HG03571 (cell line): ENCODE results near the gene JMJD8.
A peak's percentile ranks its signal among the peaks of the same experiment; 100 is the strongest.

Source experiments
- ATAC-seq: cut with Tn5 transposase; IDR thresholded peaks from one replicate; pipeline ENCODE4 v1.9.1; 2021; ENCODE audit not compliant: unreplicated experiment

JMJD8 gene

DNA sequence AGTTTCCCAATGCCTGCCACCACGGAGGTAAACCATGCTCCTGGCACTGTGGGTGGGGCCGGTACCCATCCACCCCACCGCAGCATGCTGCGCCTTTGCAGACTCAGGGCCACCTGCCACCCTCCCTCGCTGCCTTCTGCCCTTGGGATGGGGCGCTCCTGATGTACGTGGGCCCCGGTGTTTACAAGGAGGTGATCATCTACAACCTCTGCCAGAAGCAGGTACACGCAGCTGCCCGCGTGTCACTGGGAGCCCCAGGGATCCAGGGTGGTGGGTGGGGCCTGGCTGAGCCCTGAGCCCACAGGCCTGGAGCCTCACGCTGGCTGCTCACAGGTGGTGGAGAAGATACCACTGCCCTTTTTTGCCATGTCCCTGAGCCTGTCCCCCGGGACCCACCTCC is 17.6 kb downstream of the JMJD8 start:
- no peak for ATAC-seq

DNA sequence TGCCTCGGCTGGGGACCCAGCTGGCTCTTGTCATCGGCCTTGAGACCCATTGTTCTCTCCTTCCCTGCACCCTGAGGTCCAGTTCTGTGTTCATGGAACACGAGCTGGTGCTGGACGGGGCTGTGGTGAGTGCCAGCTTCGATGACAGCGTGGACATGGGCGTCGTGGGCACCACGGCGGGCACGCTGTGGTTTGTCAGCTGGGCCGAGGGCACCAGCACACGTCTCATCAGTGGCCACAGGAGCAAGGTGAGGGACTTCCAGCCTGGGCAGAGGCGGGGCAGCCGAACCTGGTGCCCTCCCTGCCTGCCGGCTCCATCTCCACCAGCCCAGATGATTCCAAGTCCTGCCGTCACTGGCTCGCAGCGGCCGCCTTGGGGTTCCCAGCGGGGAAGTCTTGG is 21.5 kb downstream of the JMJD8 start:
- no peak for ATAC-seq

DNA sequence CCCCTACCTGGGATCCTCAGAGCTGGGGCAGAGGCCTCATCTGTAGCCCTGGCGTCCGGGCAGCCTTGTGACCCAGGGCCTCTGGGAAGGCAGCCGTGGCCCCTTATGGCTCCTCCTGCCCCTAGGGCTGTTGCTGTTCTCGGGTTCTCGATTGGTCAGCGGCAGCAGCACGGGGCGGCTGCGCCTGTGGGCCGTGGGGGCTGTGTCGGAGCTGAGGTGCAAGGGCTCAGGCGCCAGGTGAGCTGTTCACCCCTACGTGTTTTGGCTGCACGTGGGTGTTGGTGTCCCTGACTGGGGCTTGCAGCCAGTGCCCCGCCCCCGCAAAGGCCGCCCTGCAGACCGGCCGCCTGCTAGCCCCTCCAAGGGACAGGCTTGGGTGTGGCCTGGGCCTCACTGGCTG is 22.0 kb downstream of the JMJD8 start:
- no peak for ATAC-seq

DNA sequence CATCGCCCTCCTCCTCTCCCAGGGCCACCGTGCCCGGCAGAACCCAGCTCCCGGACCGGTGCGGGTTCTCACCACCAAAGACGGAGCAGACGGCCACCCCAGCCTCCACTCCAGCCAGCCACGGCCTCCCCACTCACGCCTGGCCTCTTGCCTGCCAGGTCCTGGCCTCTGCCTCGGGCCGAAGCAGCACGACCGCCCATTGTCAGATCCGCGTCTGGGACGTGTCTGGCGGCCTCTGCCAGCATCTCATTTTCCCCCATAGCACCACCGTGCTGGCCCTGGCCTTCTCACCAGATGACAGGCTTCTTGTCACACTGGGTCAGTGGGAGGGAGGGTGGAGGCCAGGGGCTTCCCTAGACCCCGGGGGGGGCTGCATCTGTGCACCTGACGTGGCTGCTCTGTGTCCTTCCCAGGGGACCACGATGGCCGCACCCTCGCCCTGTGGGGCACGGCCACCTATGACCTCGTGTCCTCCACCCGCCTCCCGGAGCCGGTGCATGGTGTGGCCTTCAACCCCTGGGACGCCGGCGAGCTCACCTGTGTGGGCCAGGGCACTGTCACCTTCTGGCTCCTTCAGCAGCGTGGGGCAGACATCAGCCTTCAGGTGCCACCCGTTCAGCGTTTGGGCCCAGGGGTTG is 22.8 kb downstream of the JMJD8 start:
- ATAC-seq = no peak

DNA sequence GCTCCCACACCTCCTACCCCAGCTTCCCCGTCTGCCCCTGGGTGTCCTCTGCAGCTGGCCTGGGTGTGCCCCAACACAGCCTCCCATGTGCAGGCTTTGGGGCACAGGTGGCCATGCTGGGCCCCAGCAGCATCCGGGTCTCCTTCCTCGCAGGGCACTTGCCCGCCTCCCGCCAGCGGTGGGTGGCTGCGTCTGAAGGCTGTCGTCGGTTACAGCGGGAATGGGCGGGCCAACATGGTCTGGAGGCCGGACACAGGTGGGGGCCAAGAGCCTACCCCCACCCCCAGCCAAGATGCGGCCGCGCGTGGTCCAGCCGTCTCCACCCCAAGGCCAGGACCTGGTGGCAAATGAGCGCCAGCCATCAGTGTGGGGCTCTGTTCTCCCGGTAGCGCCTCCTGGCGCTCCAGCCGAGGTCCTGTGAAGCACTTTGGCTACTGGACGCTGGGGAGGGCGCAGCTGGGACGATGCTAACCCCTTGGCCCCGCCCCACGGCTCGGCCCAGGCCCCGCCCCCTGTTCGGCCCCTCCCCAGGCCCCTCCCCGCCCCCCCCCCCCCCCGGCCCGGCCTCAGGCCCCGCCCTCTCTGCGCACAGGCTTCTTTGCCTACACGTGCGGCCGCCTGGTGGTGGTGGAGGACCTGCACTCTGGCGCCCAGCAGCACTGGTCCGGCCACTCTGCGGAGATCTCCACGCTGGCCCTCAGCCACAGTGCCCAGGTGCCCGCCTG is 23.5 kb downstream of the JMJD8 start:
- peak; percentile 42 for ATAC-seq

DNA sequence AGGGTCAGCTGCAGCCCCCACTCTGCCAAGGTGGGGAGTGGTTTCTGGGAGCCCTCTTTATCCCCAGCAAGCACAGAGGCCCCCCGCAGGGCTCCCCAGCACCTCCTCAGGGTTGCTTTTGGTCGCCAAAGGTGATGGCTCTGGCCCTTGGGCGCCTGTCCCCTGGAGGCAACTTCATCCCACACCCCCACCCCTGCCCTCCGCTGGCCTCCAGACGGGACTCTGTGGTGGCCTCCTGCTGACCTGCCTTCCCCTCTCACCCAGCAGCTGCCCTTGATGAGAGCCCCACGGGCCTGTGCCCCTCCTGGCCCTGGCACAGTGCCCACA is 24.0 kb downstream of the JMJD8 start:
- no peak for ATAC-seq

DNA sequence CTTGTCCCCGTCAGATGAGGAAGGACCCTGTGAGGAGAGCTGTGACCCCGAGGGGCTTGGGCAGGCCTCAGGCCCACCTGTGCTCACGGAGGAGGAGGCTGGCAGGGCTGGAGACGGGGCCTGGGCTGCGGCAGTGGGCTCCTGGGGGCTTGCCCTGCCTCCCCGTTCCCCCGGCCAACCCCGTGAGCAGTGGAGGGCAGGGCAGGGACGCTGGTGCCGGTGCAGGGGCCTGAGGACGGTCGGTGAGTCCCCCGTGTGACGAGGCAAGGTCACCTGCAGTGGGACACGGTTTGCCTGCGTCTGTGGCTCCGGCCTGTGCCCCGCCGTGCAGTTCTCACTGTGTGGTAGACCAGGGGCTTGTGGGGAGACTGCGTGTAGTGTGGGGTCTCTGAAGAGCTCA is 24.5 kb downstream of the JMJD8 start:
- no peak for ATAC-seq

DNA sequence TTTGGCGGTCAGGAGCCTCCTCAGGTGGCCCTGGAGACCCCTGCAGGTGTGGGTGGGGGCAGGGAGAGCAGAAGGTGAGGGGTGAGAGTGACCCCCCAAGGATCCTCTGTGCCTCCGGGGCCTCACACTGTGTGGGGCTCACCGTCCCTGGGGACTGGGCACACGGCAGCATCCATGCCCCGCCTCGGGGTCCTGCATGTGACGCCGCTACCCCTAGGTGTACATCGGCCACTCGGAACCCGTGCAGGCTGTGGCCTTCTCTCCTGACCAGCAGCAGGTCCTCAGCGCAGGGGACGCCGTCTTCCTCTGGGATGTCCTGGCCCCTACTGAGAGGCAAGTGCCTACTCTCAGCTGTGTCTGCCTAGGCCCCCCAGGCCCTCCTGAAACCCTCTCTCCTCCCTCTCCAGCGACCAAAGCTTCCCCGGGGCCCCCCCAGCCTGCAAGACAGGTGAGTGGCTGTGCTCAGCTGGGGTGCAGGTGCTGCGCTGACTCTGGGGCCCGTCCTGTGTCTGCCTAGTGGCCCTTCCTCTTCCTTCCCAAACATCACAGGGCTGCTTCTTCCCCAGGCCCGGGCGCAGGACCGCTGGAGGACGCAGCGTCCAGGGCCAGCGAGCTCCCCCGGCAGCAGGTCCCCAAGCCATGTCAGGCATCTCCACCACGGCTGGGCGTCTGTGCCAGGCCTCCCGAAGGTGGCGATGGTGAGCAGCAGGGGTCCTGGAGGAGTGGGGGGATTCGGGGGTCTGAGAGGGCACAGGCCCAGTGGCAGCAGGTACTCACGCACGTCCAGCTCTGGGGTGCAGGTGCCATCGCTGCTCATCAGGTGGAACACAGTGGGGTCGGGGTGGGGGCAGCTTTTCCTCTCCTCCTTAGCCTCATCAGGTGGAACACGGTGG is 25.2 kb downstream of the JMJD8 start:
- no peak for ATAC-seq

DNA sequence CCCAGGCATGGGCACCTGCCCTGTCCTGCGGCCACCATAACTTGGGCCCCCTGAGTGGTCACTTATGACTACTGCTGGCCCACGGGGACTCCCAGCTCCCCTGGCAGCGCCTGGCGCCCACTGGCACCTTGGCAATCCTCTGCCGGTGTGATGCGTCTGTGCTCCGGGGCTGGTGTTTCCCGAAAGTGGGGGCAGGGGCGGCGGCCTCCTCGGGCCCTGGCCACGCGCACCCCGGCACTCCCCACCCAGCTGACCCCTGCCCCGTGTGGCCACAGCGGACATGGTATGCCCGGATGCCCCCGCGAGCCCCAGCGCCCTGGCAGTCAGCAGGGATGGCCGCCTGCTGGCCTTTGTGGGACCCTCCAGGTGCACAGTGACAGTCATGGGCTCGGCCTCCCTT is 26.6 kb downstream of the JMJD8 start:
- no peak for ATAC-seq

DNA sequence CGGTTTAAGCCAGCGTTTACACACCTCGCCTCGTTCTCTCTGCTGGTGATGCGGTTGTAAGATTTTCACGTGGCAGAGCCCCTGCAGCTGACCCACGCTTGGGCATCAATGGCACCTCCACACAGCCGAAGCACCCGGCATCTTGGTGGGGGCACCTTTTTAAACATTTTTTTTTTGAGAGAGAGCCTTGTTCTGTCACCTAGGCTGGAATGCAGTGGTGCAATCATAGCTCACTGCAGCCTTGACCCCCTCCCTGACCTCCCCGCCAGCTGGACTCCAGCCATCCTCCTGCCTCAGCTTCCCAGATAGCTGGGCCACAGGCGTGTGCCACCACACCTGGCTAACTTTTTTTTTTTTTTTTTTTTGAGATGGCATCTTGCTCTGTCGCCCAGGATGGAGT is 30.1 kb downstream of the JMJD8 start:
- no peak for ATAC-seq

DNA sequence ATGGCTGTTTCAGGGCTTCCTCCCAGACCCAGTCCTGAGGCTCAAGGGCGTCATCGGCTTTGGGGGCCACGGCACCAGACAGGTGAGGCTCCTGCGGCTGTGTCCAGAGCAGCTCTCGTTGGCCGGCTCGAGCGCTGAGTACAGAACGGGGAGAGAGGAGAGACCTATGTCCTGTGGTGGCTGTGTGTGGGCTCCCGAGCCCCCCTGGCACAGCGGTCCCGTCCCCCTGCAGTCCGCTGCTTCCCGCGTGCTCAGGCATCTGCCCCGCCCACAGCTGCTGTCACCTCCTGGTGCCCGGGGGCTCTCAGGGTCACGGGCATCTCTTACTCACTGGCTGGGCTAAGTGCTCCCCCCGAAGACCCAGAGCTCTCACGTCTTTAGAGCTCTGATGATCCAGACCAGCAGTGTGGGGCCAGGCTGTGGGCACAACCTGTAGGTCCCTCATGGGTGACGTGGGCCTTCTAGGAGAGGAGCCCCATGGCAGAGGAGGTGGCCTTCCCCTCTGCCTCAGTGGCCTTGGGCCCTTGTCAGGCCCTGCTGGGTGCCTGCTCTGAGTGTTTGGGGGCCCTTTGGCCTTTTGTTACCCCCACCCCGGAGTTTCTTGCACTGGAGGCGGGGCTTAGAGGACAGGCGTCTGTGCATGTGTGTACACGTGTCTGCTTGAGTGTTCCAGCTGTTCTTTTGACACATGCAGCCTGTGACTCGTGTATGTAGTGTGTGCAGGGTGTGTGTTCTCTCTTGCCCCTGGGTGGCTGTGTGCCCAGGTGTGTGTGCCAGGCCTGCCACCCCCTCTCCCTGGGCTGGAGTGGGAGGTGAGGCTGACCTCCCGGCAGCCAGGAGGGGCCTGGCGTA is 31.5 kb downstream of the JMJD8 start:
- ATAC-seq = no peak

DNA sequence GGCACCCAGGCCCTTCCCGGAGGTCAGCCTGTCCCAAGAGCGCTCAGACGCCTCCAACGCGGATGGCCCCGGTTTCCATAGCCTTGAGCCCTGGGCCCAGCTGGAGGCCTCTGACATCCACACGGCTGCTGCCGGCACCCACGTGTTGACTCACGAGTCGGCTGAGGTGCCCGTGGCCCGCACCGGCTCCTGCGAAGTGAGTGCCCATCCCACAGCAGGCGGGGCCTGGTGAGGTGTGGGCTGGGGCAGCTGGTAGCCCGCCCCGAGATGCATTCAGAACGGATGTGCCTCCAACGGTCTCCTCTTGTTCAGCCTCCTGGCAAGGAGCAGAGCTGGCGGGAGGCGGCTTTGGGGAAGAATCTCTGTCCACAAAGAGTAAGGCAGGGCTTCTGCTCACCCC is 32.3 kb downstream of the JMJD8 start:
- ATAC-seq = no peak

DNA sequence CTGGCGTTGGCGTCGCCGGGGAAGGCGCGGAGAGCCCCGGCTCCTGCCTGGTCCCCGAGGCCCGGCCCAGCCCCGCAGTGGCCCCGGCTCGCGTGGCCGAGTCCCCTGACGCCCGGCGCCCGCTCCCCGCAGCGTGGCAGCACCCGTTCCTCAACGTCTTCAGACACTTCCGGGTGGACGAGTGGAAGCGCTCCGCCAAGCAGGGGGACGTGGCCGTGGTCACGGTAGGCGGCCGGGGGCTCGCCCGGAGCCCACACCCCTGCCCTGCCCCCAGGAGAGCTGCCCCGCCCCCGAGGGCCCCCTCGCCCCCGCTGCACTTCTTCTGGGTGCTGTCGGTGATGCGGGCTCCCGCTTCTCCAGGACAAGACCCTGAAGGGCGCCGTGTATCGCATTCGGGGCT is 34.5 kb downstream of the JMJD8 start:
- peak; percentile 13 for ATAC-seq

DNA sequence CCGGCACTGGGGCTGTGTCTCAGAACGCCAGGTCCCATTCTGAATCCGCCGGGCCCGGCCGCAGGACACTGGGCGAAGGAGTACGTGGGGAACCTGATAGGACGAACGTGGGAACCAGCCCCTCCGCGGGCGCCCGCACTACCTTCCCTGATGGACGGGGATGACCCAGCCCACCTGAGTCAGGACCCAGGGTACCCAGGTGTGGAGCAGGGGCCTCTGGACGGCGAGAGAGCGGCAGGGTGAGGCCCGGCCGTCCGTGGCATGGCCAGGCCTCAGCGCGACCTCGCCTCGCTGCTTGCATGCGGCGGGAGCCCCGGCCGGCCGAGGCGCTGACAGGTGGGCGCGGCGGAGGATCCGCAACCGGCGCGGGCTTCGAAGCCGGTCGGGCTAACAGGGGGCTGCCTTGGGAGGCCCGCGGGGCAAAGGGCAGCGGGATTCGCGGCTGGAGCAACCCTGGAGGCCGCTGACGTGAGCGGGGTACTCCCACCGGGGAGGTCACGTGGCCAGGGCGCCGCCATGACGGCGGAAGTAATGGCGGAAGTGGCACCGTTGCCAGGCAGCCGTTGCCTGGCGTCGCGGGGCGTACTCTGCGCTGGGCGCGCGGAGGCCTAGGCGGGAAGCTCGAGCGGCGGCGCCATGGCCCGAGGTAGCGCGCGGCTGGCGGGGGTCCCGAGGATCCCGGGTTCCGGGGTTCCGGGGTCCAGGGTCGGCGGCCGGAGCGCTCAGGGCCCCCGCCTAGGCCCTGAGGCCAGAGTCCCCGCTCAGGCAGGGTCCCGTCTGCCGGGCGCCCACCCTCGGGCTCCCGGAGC is 35.1 kb downstream of the JMJD8 start, which contains the start of gene WDR90:
Gene WDR90, plus strand, starts transcription at position 585 of the 809 bp plus-strand sequence. Its CDS starts 52 bp downstream, at position 637.
- peak; percentile 53 for ATAC-seq

DNA sequence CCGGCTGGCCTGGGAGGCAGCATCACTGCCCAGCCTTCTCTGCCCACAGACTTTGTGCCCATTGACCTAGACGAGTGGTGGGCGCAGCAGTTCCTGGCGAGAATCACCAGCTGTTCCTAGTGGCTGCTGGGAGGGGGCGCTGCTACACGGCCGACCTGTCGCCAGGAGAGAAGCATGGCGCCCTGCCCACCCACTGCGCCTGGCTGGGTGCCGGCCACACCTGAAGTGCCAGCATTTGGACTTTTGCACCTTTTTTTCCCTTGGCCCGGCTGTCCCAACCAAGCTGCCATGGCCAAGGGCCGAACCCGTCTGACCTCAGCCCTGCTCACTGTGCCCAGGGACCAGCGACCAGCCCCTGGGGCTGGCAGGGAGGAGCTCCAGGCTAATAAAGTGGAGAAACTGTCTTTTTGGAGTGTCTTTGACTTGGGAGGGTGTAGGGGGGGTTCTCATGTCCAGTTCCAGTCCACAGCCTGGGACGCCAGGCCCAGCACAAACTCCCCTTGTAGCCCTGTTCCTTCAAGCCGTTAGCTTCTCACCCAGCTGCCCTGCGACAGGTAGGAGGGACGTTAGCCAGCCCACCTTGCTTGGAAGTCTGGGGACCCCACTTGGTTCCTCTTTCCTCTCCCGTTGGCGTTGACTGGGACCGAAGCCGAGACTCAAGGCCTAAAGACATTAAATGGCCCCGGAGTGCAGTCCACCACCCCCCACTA is 35.9 kb downstream of the JMJD8 start:
- no peak for ATAC-seq

DNA sequence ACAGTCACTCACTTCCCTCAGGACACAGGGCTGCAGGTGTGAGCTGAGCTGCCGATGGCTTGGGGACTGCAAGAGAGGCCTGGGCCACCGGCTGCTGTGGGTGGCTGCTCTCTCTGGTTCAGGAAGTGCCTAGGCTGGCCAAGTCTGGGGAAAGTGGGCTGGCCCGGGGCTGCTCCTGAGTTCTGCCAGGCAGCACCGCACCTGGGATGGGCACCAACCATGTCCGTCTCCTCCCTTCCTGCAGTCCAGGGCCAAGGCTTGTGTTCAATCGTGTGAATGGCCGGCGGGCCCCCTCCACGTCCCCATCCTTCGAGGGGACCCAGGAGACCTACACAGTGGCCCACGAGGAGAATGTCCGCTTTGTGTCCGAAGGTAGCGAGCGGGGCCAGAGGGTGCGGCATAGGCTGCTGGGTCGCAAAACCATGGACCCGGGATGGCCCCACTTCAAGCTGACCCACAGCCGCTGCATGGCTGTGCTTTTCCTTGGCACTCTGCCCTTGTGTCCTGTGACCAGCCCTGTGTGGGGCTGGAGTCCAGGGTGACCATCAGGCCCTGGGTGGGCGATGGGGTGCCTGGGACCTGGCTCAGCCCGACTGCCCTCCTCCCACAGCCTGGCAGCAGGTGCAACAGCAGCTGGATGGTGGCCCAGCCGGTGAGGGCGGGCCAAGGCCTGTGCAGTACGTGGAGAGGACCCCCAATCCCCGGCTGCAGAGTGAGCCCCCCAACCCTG is 36.8 kb downstream of the JMJD8 start:
- ATAC-seq = no peak

DNA sequence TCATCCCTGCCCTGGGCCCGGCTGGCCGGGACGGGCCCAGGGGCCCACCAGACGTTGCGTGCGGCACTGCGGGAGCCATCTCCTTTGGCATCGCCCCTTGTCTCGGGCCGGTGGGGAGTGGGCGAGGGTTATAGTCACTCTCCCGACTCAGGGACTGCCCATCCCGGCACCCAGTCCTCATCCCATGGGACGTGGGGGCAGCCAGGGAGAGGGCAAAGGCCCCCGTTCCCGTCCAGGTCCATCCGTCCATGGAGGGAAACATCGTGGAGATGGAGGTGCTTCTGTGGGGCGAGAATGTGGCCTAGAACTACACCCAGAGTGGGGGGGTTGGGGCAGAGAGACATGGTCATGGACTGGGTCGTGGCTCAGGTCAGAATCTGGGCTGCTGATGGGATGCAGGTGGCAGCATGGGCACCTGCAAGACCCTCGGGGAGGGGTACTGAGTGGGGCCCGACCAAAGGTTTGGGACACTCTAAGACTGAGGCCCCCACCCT is 37.4 kb downstream of the JMJD8 start:
- no peak for ATAC-seq

DNA sequence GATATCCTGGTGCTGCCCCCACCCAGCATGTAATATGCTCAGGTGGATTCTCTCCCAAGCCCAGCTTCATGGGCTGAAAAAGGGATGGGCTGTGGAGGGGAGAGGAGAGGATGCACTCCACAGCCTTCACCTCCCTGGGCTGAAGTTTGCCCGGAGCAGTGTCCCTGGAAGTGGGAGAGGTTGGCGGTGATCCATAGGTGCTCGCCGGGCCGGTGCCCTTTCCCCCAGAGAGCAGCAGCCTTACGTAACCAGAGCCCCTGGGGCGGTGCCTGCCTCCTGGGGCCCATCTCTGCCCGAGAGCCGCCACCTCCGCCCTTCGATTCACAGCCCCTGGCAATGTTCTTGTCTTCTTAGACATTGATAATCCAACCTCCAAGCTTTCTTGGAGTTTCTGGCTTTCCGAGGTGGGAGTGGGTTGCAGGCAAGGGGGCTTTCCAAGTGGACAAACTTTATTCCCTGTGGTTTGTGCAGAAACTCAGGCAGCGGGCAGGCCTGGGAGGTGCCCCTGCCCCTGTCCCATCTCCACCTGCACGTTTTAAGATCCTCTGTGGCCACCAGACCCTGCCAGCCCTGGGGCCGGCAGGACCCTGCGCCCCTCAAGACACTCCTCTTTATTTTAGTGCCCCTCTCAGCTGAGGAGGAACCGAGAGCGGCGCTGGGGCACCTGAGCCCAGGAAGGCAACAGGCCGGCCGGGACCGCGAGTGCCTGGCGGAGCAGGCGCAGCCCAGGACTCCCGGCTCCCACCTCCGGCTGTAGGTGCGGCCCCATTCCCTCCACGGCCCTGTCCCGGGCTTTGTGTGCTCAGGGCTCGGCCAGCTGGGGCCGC is 38.1 kb downstream of the JMJD8 start:
- no peak for ATAC-seq
